GM19023 (cell line): ENCODE results near the gene FMN1.
"Not testable (repeated sequence)": the region's sequence is repeated elsewhere in the genome, so short reads cannot be mapped to it uniquely, and the experiment has no call there.

ENCODE experiments used
- ATAC-seq: cut with Tn5 transposase; IDR thresholded peaks from one replicate; pipeline ENCODE4 v1.9.1; 2021; ENCODE audit warnings: mild to moderate bottlenecking, moderate library complexity; ENCODE audit not compliant: unreplicated experiment

The FMN1 gene

GRCh38 chr15:32871883-32872282, 322.6 kb downstream of the FMN1 start:
- no peak for ATAC-seq

DNA sequence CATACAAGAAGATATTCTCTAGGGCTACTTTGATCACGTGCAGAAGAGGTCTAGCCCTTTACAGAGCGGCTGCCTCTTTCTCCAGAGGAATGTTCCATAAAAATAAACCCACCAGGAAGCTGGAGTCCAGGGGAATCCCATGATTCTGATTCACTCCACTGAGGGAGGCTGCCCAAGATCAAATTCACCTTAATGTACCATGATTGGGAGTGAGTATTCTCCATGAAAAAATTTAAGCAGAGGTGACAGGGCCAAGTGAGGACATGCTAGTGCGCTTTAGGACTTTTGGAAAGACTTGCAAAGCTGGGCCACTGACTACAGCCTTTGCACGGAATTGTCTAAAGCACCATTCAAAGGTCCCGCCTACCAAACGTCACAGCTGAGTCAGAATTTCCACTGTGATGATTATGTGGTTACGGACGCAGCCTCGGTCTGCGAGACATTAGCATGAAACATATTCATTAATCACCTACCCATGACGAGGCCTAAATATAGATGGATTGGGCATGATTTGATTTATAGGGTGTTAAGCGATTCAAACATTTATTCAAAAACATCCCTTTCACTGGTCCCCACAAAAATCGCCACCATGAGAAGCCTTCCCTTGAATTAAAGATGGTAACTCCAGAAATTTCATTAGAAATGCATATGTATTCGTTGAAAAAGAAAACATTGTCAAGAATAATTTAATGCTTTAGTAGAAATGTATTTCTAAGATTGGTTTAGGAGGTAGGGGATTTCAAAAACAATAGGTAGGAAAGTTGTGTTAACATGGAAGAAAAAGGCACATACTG, 324.1 kb downstream of the FMN1 start:
- ATAC-seq = peak; percentile 89

DNA sequence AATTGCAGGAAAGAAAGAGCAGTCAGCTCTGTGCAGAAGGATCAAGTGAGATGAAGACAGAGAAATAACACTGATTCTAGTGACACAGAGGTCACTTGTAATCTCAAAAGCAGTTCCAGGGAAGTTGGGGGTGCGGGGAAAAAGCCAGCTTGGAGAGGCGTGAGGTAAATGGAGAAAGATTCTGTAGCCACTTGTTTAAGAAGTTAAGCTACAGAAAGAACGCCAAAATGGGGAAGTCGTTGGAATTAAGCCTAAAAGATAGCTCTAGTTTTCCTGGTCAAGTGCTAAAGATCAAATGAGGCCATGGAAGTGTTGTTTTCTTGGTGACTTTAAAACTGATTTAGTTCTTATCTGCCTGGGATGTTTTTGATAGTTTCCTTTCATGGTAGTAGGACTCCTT, 324.7 kb downstream of the FMN1 start:
- ATAC-seq = no peak

DNA sequence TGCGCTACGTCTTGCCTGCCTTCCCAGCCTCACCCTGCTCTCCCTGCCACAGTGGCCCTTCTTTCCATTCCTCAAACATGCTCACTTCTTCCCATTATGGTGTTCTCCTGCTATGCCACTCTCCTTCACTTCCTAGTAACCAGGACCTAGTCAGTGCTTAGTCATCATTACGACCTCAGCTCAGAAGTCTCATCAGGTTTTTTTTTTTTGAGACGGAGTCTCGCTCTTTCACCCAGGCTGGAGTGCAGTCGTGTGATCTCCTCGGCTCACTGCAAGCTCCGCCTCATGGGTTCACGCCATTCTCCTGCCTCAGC, 327.2 kb downstream of the FMN1 start:
- ATAC-seq = no peak

GRCh38 chr15:32866454-32867312, 327.8 kb downstream of the FMN1 start:
- no peak for ATAC-seq

- ATAC-seq = no peak
These were observed 329.7 kb downstream of the FMN1 start for GRCh38 chr15:32864841-32865240.

DNA sequence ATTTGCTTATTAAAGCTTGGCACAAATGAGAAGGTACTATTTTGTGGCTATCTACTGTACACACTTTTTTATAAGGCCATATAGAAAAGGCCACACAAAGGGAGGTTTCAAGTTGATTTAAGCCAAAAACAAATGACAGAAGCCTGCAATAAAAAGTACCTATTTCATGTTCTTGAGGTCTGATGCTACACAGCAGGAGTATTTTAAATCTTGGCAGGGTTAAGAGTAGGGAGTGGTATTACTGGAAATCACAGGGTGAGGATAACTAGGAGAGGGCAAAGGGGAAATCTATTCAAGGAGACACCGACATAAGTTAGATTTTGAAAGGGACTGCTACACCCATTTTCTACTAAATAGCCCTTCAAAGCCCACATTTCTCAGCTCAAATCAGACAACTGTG, 330.5 kb downstream of the FMN1 start:
- ATAC-seq = no peak

GRCh38 chr15:32861761-32862160, 332.8 kb downstream of the FMN1 start:
- ATAC-seq = no peak

GRCh38 chr15:32861174-32861573, 333.3 kb downstream of the FMN1 start:
- ATAC-seq = no peak

- no peak for ATAC-seq
These were observed 334.5 kb downstream of the FMN1 start for GRCh38 chr15:32859996-32860395.

GRCh38 chr15:32859251-32859650, 335.3 kb downstream of the FMN1 start:
- ATAC-seq = no peak

- no peak for ATAC-seq
These were observed 336.8 kb downstream of the FMN1 start for GRCh38 chr15:32857732-32858131.

GRCh38 chr15:32856753-32857152, 337.8 kb downstream of the FMN1 start:
- ATAC-seq = no peak

DNA sequence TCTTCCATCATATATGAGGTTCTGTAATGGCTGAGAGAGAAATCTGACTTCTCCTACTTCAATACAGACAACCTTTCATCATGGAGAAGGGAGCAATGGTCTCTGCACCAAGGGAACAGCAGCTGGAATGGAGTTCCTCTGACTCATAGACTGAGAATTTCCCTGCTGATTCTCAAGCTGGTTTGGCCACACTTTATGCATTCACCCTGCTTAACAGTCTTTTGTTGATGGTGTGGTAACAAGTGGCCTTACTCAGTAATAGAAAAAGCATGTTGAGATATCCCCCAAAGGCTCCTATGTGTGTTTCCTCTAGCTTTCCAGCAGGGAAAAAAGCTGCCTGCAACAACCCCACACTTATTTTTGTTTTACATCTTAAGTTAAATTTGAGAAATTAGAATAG, 338.6 kb downstream of the FMN1 start:
- ATAC-seq = no peak

GRCh38 chr15:32853592-32853991, 340.9 kb downstream of the FMN1 start:
- ATAC-seq = no peak

- ATAC-seq = no peak
These were observed 341.7 kb downstream of the FMN1 start for GRCh38 chr15:32852771-32853170.

DNA sequence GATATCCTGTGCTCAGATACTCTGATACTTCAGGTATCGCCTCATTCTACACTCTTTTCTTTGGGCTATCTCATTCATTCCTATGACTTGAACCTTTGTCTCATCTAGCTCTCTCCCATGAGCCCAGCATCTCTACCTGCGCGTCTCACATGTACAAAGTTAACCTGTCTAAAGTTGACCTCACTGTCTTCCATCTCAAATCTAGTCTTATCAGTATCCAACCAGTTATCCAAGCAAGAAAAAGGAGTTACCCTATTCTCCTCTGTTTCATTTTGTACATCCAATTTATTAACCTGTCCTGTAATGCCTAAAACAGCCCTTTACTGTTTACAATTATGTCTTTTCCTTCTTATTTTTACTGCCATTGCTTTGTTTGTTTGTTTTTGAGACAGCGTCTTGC, 342.5 kb downstream of the FMN1 start:
- no peak for ATAC-seq

GRCh38 chr15:32851572-32851971, 342.9 kb downstream of the FMN1 start:
- ATAC-seq = no peak

- ATAC-seq = no peak
These were observed 344.5 kb downstream of the FMN1 start for GRCh38 chr15:32849769-32850668.

DNA sequence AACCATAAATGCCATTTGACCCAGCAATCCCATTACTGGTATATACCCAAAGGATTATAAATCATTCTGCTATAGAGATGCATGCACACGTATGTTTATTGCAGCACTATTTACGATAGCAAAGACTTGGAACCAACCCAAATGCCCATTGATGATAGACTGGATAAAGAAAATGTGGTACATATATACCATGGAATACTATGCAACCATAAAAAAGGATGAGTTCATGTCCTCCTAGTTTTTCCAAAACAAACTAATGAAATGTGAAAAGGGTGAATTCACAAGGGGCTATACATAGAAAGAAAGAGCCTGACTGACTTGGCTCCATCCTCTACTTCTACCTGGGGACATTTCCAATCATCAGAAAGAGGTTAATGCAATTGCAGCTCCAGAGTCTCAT, 347.8 kb downstream of the FMN1 start:
- not testable (repeated sequence) for ATAC-seq

- no peak for ATAC-seq
These were observed 350.3 kb downstream of the FMN1 start for GRCh38 chr15:32844118-32844711.
